IPS-18c (cell line): Measurements from ENCODE around the gene PPP1R10.
"Not testable (repeated sequence)": the region's sequence is repeated elsewhere in the genome, so short reads cannot be mapped to it uniquely, and the experiment has no call there.

Experiments used
- H3K4me3 ChIP-seq: 2 replicates; pipeline ENCODE4 v1.7.0; 2013; ENCODE audit warnings: low read depth, mild to moderate bottlenecking, low read length, moderate library complexity; ENCODE audit not compliant: insufficient read depth
- H3K9me3 ChIP-seq: one replicate; pipeline ENCODE4 v1.6.1; 2013; ENCODE audit warnings: mild to moderate bottlenecking, low read length, moderate library complexity; ENCODE audit not compliant: control insufficient read depth, insufficient read depth

The PPP1R10 gene

GRCh38 chr6:30611150-30611855, 5.7 kb downstream of the PPP1R10 start:
- Histone ChIP-seq H3K9me3 (no peaks in the 10 kb centered on the region), H3K4me3 (no peak overlapping the region)

- H3K9me3 ChIP-seq: no peaks in the 10 kb centered on the region
- H3K4me3 ChIP-seq: no peak overlapping the region
Measured at GRCh38 chr6:30610065-30610464, 7.0 kb downstream of the PPP1R10 start.

GRCh38 chr6:30603961-30604360, 13.1 kb downstream of the PPP1R10 start:
- H3K9me3 ChIP-seq: no peaks in the 10 kb centered on the region
- H3K4me3 ChIP-seq: no peak overlapping the region

GRCh38 chr6:30601815-30602641, 15.0 kb downstream of the PPP1R10 start:
- Histone ChIP-seq H3K9me3 (no peaks in the 10 kb centered on the region), H3K4me3 (no peak overlapping the region)

GRCh38 chr6:30601436-30601814, 15.6 kb downstream of the PPP1R10 start:
- Histone ChIP-seq H3K4me3 (no peak overlapping the region), H3K9me3 (no peaks in the 10 kb centered on the region)

GRCh38 chr6:30600451-30600961, 16.5 kb downstream of the PPP1R10 start:
- H3K4me3 ChIP-seq: no peak overlapping the region
- no peaks in the 10 kb centered on the region for H3K9me3 ChIP-seq

- no peaks in the 10 kb centered on the region for H3K9me3 ChIP-seq
- H3K4me3 ChIP-seq: no peak overlapping the region
Measured at GRCh38 chr6:30599625-30600324, 17.3 kb downstream of the PPP1R10 start.

GRCh38 chr6:30598912-30599624, 18.0 kb downstream of the PPP1R10 start:
- Histone ChIP-seq H3K4me3 (no peak overlapping the region), H3K9me3 (no peaks in the 10 kb centered on the region)

- not testable (repeated sequence) for H3K9me3 ChIP-seq, H3K4me3 ChIP-seq
Measured at GRCh38 chr6:30597315-30598144, 19.5 kb downstream of the PPP1R10 start.

- Histone ChIP-seq H3K4me3 (no peak overlapping the region), H3K9me3 (no peaks in the 10 kb centered on the region)
Measured at GRCh38 chr6:30592287-30592686, 24.8 kb downstream of the PPP1R10 start.

GRCh38 chr6:30591008-30591407, 26.0 kb downstream of the PPP1R10 start:
- H3K4me3 ChIP-seq: no peak overlapping the region
- no peaks in the 10 kb centered on the region for H3K9me3 ChIP-seq

GRCh38 chr6:30590509-30590908, 26.5 kb downstream of the PPP1R10 start:
- Histone ChIP-seq H3K9me3 (no peaks in the 10 kb centered on the region), H3K4me3 (no peak overlapping the region)

- Histone ChIP-seq H3K4me3 (no peak overlapping the region), H3K9me3 (no peaks in the 10 kb centered on the region)
Measured at GRCh38 chr6:30589754-30590358, 27.2 kb downstream of the PPP1R10 start.

GRCh38 chr6:30583921-30584320, 33.1 kb downstream of the PPP1R10 start:
- Histone ChIP-seq H3K9me3 (no peaks in the 10 kb centered on the region), H3K4me3 (no peak overlapping the region)

GRCh38 chr6:30578051-30578450, 39.0 kb downstream of the PPP1R10 start:
- Histone ChIP-seq H3K9me3 (no peaks in the 10 kb centered on the region), H3K4me3 (no peak overlapping the region)

- Histone ChIP-seq H3K4me3 (no peak overlapping the region), H3K9me3 (no peaks in the 10 kb centered on the region)
Measured at GRCh38 chr6:30573113-30573512, 43.9 kb downstream of the PPP1R10 start.
